ENCODE data around the gene GPHB5. TPM values are rescaled to one million over a fixed set of nuclear protein-coding genes. Genes with fewer than 3 reads are reported as not detected.

The GPHB5 gene
- total RNA-seq = not detected
- not detected for polyA plus RNA-seq

- no peaks in the 10 kb centered on the region for H3K36me3 ChIP-seq (ENCODE audit: insufficient read depth, low read length)
- POLR2A ChIA-PET = no interaction called here
- Mint-ChIP-seq H3K4me1 (no peaks in the 10 kb centered on the region), H3K36me3 (no peaks in the 10 kb centered on the region), H3K9me3 (no peaks in the 10 kb centered on the region), H3K27me3 (peaks cover 9 to 59% of the 10 kb centered on the region in 2 donors), H3K27ac (no peak within 1 kb of the TSS), H3K4me3 (no peak within 1 kb of the TSS)
- no peaks in the 10 kb centered on the region for H3K9me3 ChIP-seq (ENCODE audit: low read length)
- no peak within 1 kb of the TSS for H3K27ac ChIP-seq (ENCODE audit: low read depth, low read length)
- DNase-seq = no peak
- no peaks in the 10 kb centered on the region for H3K4me1 ChIP-seq (ENCODE audit: insufficient read depth, low read length)
- no peak within 1 kb of the TSS for H3K4me3 ChIP-seq (ENCODE audit: low read length)
- CTCF ChIA-PET = no interaction called here
- no peaks in the 10 kb centered on the region for H3K27me3 ChIP-seq (ENCODE audit: insufficient read depth, low read length, poor library complexity, severe bottlenecking)
Observed at GRCh38 chr14:63318835-63319234, at the start of gene GPHB5. Gene GPHB5 (minus strand): TSS chr14:63318935. CDS start chr14:63317849, 1,086 bp downstream.

- H3K4me1 Mint-ChIP-seq = no peaks in the 10 kb centered on the region
- ChIA-PET CTCF (no interaction called here), POLR2A (no interaction called here)
- no peak overlapping the region for H3K4me3 ChIP-seq (ENCODE audit: low read length)
- no peak overlapping the region for H3K4me3 Mint-ChIP-seq
- H3K27me3 ChIP-seq (ENCODE audit: insufficient read depth, low read length, poor library complexity, severe bottlenecking) = no peaks in the 10 kb centered on the region
- no peak overlapping the region for H3K27ac ChIP-seq (ENCODE audit: low read depth, low read length)
- H3K4me1 ChIP-seq (ENCODE audit: insufficient read depth, low read length) = no peaks in the 10 kb centered on the region
- no peak for DNase-seq
- H3K27ac Mint-ChIP-seq = peak overlapping the region in 1 of 8 donors; percentile 54
- peaks cover 15 to 48% (median 17%) of the 10 kb centered on the region in 3 donors for H3K36me3 Mint-ChIP-seq
- H3K9me3 ChIP-seq (ENCODE audit: low read length) = peaks cover 3% of the 10 kb centered on the region
- peaks cover 10 to 29% (median 18%) of the 10 kb centered on the region in 5 donors for H3K9me3 Mint-ChIP-seq
- H3K36me3 ChIP-seq (ENCODE audit: insufficient read depth, low read length) = no peaks in the 10 kb centered on the region
- H3K27me3 Mint-ChIP-seq = peaks cover 0 to 2% of the 10 kb centered on the region in 2 donors
Observed at GRCh38 chr14:63367742-63368364, 49.1 kb upstream of the GPHB5 start.

- Histone ChIP-seq H3K9me3 (ENCODE audit: low read length) (no peaks in the 10 kb centered on the region), H3K27ac (ENCODE audit: low read depth, low read length) (no peak overlapping the region), H3K4me1 (ENCODE audit: insufficient read depth, low read length) (no peaks in the 10 kb centered on the region), H3K36me3 (ENCODE audit: insufficient read depth, low read length) (no peaks in the 10 kb centered on the region), H3K27me3 (ENCODE audit: insufficient read depth, low read length, poor library complexity, severe bottlenecking) (no peaks in the 10 kb centered on the region), H3K4me3 (ENCODE audit: low read length) (no peak overlapping the region)
- Mint-ChIP-seq H3K27ac (peak overlapping the region in 1 of 8 donors; percentile 1), H3K36me3 (peaks cover 0 to 7% (median 0%) of the 10 kb centered on the region in 3 donors), H3K9me3 (peaks cover 2 to 11% (median 8%) of the 10 kb centered on the region in 5 donors), H3K4me1 (no peaks in the 10 kb centered on the region), H3K27me3 (peaks cover 5 to 9% of the 10 kb centered on the region in 2 donors), H3K4me3 (no peak overlapping the region)
- POLR2A ChIA-PET = no interaction called here
- CTCF ChIA-PET = no interaction called here
- no peak for DNase-seq
Observed at GRCh38 chr14:63362389-63362819, 43.7 kb upstream of the GPHB5 start.

DNA sequence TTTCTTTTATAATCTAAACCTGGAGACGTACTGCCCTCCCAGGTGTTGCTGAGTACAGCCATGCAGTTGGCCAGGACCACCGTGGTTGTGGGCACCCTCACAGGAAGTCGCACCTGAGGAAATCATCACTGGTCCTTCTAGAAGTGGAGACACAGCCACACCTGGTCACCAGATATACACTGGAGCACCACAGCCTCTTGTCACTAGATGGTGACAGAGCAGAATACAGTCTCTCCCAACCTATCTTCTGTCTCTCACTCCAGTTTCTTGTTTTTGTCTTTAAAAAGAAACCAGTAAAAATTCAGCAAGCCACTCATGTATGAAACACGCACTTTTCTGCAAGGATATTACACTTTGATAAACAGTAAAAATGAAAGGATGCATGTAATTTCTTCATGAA lies 43.1 kb upstream of the GPHB5 start:
- Histone ChIP-seq H3K4me3 (ENCODE audit: low read length) (no peak overlapping the region), H3K27ac (ENCODE audit: low read depth, low read length) (no peak overlapping the region), H3K36me3 (ENCODE audit: insufficient read depth, low read length) (no peaks in the 10 kb centered on the region), H3K4me1 (ENCODE audit: insufficient read depth, low read length) (no peaks in the 10 kb centered on the region), H3K9me3 (ENCODE audit: low read length) (no peaks in the 10 kb centered on the region), H3K27me3 (ENCODE audit: insufficient read depth, low read length, poor library complexity, severe bottlenecking) (no peaks in the 10 kb centered on the region)
- no peak for DNase-seq
- no peak overlapping the region for H3K27ac Mint-ChIP-seq
- H3K9me3 Mint-ChIP-seq = peaks cover 0 to 11% (median 7%) of the 10 kb centered on the region in 5 donors
- peaks cover 3 to 9% of the 10 kb centered on the region in 2 donors for H3K27me3 Mint-ChIP-seq
- H3K4me1 Mint-ChIP-seq = no peaks in the 10 kb centered on the region
- no peak overlapping the region for H3K4me3 Mint-ChIP-seq
- peaks cover 0 to 7% (median 0%) of the 10 kb centered on the region in 3 donors for H3K36me3 Mint-ChIP-seq
- ChIA-PET CTCF (no interaction called here), POLR2A (no interaction called here)

DNA sequence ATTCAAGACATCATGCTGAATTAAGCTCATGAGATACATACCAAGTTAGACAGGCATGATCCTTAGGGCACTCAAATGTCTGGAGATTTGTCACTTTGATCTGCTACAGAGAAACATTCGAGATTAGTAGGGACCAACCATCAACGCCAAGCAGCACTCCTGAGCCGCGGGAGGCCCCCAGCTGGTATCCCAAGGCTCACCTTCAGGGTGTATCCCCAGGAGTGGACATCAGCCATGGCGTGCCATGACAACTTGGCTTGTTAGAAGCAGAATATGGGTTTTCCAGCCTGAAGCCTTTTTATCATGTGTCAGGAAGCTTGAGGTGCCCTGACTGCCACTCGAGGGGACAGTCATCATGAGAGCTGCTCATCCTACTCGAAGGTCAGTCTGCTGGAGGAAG lies 39.1 kb upstream of the GPHB5 start:
- Histone ChIP-seq H3K27me3 (ENCODE audit: insufficient read depth, low read length, poor library complexity, severe bottlenecking) (no peaks in the 10 kb centered on the region), H3K27ac (ENCODE audit: low read depth, low read length) (no peak overlapping the region), H3K4me1 (ENCODE audit: insufficient read depth, low read length) (no peaks in the 10 kb centered on the region), H3K9me3 (ENCODE audit: low read length) (no peaks in the 10 kb centered on the region), H3K36me3 (ENCODE audit: insufficient read depth, low read length) (no peaks in the 10 kb centered on the region), H3K4me3 (ENCODE audit: low read length) (no peak overlapping the region)
- Mint-ChIP-seq H3K27ac (no peak overlapping the region), H3K36me3 (no peaks in the 10 kb centered on the region), H3K4me3 (no peak overlapping the region), H3K4me1 (no peaks in the 10 kb centered on the region), H3K9me3 (peaks cover 0 to 1% (median 0%) of the 10 kb centered on the region in 5 donors), H3K27me3 (peaks cover 8 to 29% of the 10 kb centered on the region in 2 donors)
- DNase-seq = no peak
- POLR2A ChIA-PET = no interaction called here
- CTCF ChIA-PET = no interaction called here

GRCh38 chr14:63345826-63346225 lies 27.1 kb upstream of the GPHB5 start:
- Histone ChIP-seq H3K9me3 (ENCODE audit: low read length) (no peaks in the 10 kb centered on the region), H3K27ac (ENCODE audit: low read depth, low read length) (no peak overlapping the region), H3K4me3 (ENCODE audit: low read length) (no peak overlapping the region), H3K4me1 (ENCODE audit: insufficient read depth, low read length) (no peaks in the 10 kb centered on the region), H3K36me3 (ENCODE audit: insufficient read depth, low read length) (no peaks in the 10 kb centered on the region), H3K27me3 (ENCODE audit: insufficient read depth, low read length, poor library complexity, severe bottlenecking) (no peaks in the 10 kb centered on the region)
- no peak overlapping the region for H3K27ac Mint-ChIP-seq
- POLR2A ChIA-PET = no interaction called here
- DNase-seq = no peak
- H3K4me1 Mint-ChIP-seq = no peaks in the 10 kb centered on the region
- no peaks in the 10 kb centered on the region for H3K36me3 Mint-ChIP-seq
- peaks cover 6 to 39% of the 10 kb centered on the region in 2 donors for H3K27me3 Mint-ChIP-seq
- no peak overlapping the region for H3K4me3 Mint-ChIP-seq
- CTCF ChIA-PET = no interaction called here
- peaks cover 0 to 2% (median 0%) of the 10 kb centered on the region in 5 donors for H3K9me3 Mint-ChIP-seq

DNA sequence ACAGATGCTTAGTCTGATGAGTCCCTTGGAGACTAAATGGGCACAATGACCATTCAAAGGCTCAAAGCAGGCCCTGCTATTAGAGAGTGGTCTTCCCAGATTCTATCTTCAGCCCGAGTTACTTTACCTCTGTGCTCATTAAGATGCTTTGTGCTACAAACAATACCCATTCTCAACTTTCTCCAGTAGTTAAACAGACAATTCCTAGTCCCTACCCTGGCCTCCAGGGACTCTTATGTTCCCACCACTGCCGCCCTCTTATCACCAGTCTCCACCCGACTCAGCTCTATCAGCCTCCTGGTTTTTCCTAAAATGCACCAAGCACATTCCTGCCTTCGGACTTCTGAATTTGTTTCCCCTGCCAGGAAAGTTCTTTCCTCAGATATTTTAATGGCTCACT lies 25.6 kb upstream of the GPHB5 start:
- Mint-ChIP-seq H3K9me3 (peaks cover 0 to 2% (median 0%) of the 10 kb centered on the region in 5 donors), H3K4me1 (no peaks in the 10 kb centered on the region), H3K27me3 (peaks cover 6 to 45% of the 10 kb centered on the region in 2 donors), H3K4me3 (no peak overlapping the region), H3K27ac (no peak overlapping the region), H3K36me3 (no peaks in the 10 kb centered on the region)
- no peaks in the 10 kb centered on the region for H3K36me3 ChIP-seq (ENCODE audit: insufficient read depth, low read length)
- no peaks in the 10 kb centered on the region for H3K4me1 ChIP-seq (ENCODE audit: insufficient read depth, low read length)
- no peak overlapping the region for H3K27ac ChIP-seq (ENCODE audit: low read depth, low read length)
- no peaks in the 10 kb centered on the region for H3K27me3 ChIP-seq (ENCODE audit: insufficient read depth, low read length, poor library complexity, severe bottlenecking)
- H3K9me3 ChIP-seq (ENCODE audit: low read length) = no peaks in the 10 kb centered on the region
- ChIA-PET POLR2A (no interaction called here), CTCF (no interaction called here)
- no peak overlapping the region for H3K4me3 ChIP-seq (ENCODE audit: low read length)
- DNase-seq = no peak

DNA sequence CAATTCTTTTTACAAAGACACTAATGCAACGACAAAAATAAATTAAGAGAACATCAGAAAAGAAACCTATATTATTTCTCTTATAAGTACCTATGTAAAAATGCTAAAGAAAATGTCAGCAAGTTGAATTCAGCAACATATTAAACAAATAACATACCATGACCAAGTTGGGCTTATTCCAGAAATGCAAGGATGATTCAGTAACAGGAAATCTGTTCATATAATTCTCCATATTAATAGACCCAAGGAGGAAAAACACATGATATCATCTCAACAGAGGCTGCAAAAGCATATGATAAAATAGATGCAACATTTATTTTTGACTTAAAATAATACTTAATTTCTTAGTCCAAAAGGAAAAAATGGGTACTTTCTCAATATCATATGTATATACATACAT lies 25.1 kb upstream of the GPHB5 start:
- Histone ChIP-seq H3K4me3 (ENCODE audit: low read length) (no peak overlapping the region), H3K27ac (ENCODE audit: low read depth, low read length) (no peak overlapping the region), H3K9me3 (ENCODE audit: low read length) (no peaks in the 10 kb centered on the region), H3K4me1 (ENCODE audit: insufficient read depth, low read length) (no peaks in the 10 kb centered on the region), H3K27me3 (ENCODE audit: insufficient read depth, low read length, poor library complexity, severe bottlenecking) (no peaks in the 10 kb centered on the region), H3K36me3 (ENCODE audit: insufficient read depth, low read length) (no peaks in the 10 kb centered on the region)
- Mint-ChIP-seq H3K9me3 (peaks cover 0 to 2% (median 0%) of the 10 kb centered on the region in 5 donors), H3K27me3 (peaks cover 6 to 46% of the 10 kb centered on the region in 2 donors), H3K4me1 (no peaks in the 10 kb centered on the region), H3K4me3 (no peak overlapping the region), H3K27ac (no peak overlapping the region), H3K36me3 (no peaks in the 10 kb centered on the region)
- CTCF ChIA-PET = no interaction called here
- POLR2A ChIA-PET = no interaction called here
- no peak for DNase-seq

Measured in CD8-positive, alpha-beta memory T cell (primary cell).